Nephron (organoid): ENCODE measurements around the gene KRTAP9-8.
"Not testable (repeated sequence)": the region's sequence is repeated elsewhere in the genome, so short reads cannot be mapped to it uniquely, and the experiment has no call there.

Experiments
- H3K27ac Mint-ChIP-seq, 3 experiments: 2 replicates each; pipeline ENCODE4 v1.8.0; 2020; ENCODE audit warnings: mixed read lengths in 3 of 3, mild to moderate bottlenecking in 2 of 3, moderate library complexity in 1 of 3
- H3K27me3 Mint-ChIP-seq: 2 replicates; pipeline ENCODE4 v1.8.0; 2021; ENCODE audit warnings: low read depth, mild to moderate bottlenecking, moderate library complexity, mixed read lengths
- H3K36me3 Mint-ChIP-seq: 2 replicates; pipeline ENCODE4 v1.8.0; 2020; ENCODE audit warnings: low read depth, mixed read lengths
- H3K4me1 Mint-ChIP-seq: 2 replicates; pipeline ENCODE4 v1.8.0; 2020; ENCODE audit warnings: mixed read lengths
- H3K4me3 Mint-ChIP-seq, 3 experiments: 2 replicates each; pipeline ENCODE4 v1.8.0; 2020; ENCODE audit warnings: mild to moderate bottlenecking in 3 of 3, mixed read lengths in 3 of 3, moderate library complexity in 2 of 3
- H3K9me3 Mint-ChIP-seq: 2 replicates; pipeline ENCODE4 v1.8.0; 2020; ENCODE audit warnings: mixed read lengths
- TF ChIP-seq, protein P1 (sequence below), 3 experiments: fragments of 200-600 bp; sonication (generic); IDR thresholded peaks; one replicate each; pipeline ENCODE4 v1.5.0; 2021; ENCODE audit warnings: antibody characterized with exemption in 3 of 3; ENCODE audit not compliant: unreplicated experiment in 3 of 3

The KRTAP9-8 gene, protein sequence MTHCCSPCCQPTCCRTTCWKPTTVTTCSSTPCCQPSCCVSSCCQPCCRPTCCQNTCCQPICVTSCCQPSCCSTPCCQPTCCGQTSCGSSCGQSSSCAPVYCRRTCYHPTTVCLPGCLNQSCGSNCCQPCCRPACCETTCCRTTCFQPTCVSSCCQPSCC

DNA sequence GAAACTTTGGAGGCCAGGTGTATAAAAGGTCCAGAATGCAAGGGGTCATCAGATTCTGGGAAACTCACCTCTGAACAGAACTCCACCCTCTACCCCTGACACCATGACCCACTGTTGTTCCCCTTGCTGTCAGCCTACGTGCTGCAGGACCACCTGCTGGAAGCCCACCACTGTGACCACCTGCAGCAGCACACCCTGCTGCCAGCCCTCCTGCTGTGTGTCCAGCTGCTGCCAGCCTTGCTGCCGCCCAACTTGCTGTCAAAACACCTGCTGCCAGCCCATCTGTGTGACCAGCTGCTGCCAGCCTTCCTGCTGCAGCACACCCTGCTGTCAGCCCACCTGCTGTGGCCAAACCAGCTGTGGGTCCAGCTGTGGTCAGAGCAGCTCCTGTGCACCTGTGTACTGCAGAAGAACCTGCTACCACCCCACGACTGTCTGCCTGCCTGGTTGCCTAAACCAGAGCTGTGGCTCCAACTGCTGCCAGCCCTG is at the start of gene KRTAP9-8:
KRTAP9-8 (plus strand) TSS at position 51 of the 489 bp plus-strand sequence; CDS start at position 104, 53 bp downstream.
- not testable (repeated sequence) for H3K4me1 Mint-ChIP-seq, H3K27ac Mint-ChIP-seq, H3K36me3 Mint-ChIP-seq, H3K4me3 Mint-ChIP-seq
- Mint-ChIP-seq H3K27me3 (peaks cover 34% of the 10 kb centered on the region), H3K9me3 (peaks cover 14% of the 10 kb centered on the region)

DNA sequence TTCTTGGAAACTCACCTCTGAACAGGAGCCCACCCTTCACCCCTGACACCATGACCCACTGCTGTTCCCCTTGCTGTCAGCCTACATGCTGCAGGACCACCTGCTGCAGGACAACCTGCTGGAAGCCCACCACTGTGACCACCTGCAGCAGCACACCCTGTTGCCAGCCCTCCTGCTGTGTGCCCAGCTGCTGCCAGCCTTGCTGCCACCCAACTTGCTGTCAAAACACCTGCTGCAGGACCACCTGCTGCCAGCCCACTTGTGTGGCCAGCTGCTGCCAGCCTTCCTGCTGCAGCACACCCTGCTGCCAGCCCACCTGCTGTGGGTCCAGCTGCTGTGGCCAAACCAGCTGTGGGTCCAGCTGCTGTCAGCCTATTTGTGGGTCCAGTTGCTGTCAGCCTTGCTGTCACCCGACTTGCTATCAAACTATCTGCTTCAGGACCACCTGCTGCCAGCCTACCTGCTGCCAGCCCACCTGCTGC is 47.9 kb upstream of the KRTAP9-8 start, which contains the start of gene KRTAP9-1:
KRTAP9-1 (plus strand) TSS at position 51 of the 482 bp plus-strand sequence; CDS start at position 51, 0 bp downstream.
- peaks cover 13% of the 10 kb centered on the region for H3K27me3 Mint-ChIP-seq
- H3K4me3 Mint-ChIP-seq, H3K27ac Mint-ChIP-seq, H3K4me1 Mint-ChIP-seq, H3K36me3 Mint-ChIP-seq, H3K9me3 Mint-ChIP-seq: not testable (repeated sequence)

DNA sequence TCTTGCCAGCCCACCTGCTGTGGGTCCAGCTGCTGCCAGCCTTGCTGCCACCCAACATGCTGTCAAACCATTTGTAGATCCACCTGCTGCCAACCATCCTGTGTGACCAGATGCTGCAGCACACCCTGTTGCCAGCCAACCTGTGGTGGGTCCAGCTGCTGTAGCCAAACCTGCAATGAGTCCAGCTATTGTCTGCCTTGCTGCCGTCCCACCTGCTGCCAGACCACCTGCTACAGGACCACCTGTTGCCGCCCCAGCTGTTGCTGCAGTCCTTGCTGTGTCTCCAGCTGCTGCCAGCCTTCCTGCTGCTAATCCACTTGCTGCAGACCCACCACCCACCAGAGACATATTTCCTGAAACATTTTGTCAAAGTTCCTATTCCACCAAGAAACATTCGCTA is 47.5 kb upstream of the KRTAP9-8 start:
- peaks cover 13% of the 10 kb centered on the region for H3K27me3 Mint-ChIP-seq
- H3K27ac Mint-ChIP-seq = no peak overlapping the region
- peaks cover 2% of the 10 kb centered on the region for H3K9me3 Mint-ChIP-seq
- H3K4me1 Mint-ChIP-seq = no peaks in the 10 kb centered on the region
- TF ChIP-seq, protein P1, sequence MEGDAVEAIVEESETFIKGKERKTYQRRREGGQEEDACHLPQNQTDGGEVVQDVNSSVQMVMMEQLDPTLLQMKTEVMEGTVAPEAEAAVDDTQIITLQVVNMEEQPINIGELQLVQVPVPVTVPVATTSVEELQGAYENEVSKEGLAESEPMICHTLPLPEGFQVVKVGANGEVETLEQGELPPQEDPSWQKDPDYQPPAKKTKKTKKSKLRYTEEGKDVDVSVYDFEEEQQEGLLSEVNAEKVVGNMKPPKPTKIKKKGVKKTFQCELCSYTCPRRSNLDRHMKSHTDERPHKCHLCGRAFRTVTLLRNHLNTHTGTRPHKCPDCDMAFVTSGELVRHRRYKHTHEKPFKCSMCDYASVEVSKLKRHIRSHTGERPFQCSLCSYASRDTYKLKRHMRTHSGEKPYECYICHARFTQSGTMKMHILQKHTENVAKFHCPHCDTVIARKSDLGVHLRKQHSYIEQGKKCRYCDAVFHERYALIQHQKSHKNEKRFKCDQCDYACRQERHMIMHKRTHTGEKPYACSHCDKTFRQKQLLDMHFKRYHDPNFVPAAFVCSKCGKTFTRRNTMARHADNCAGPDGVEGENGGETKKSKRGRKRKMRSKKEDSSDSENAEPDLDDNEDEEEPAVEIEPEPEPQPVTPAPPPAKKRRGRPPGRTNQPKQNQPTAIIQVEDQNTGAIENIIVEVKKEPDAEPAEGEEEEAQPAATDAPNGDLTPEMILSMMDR (IDR thresholded peaks at IDR 0.05; ENCODE audit: unreplicated experiment in 3 of 3) = no peak
- H3K36me3 Mint-ChIP-seq = no peaks in the 10 kb centered on the region
- no peak overlapping the region for H3K4me3 Mint-ChIP-seq

DNA sequence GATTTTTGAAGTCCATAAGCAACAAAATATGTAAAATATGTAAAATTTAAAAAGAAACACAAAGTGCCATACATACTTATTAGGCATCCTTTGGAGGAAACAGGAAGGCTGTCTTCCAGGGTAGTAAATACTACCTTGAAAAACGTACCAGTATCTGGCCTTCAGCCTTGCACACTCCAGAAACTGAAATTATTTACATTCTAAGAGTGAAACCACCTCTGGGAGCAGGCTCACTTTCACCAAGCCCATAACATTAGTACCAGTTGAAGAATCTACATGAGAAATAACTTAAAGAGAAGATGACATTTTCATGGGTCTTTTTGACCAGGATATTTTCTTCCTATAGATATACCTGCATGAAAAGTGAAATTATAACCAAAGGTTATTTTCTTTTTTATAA is 41.7 kb upstream of the KRTAP9-8 start:
- H3K4me3 Mint-ChIP-seq = no peak overlapping the region
- H3K9me3 Mint-ChIP-seq = peaks cover 12% of the 10 kb centered on the region
- peaks cover 4% of the 10 kb centered on the region for H3K27me3 Mint-ChIP-seq
- H3K4me1 Mint-ChIP-seq = no peaks in the 10 kb centered on the region
- no peak overlapping the region for H3K27ac Mint-ChIP-seq
- H3K36me3 Mint-ChIP-seq = no peaks in the 10 kb centered on the region
- TF ChIP-seq, protein P1 (IDR thresholded peaks at IDR 0.05; ENCODE audit: unreplicated experiment in 3 of 3) = no peak

DNA sequence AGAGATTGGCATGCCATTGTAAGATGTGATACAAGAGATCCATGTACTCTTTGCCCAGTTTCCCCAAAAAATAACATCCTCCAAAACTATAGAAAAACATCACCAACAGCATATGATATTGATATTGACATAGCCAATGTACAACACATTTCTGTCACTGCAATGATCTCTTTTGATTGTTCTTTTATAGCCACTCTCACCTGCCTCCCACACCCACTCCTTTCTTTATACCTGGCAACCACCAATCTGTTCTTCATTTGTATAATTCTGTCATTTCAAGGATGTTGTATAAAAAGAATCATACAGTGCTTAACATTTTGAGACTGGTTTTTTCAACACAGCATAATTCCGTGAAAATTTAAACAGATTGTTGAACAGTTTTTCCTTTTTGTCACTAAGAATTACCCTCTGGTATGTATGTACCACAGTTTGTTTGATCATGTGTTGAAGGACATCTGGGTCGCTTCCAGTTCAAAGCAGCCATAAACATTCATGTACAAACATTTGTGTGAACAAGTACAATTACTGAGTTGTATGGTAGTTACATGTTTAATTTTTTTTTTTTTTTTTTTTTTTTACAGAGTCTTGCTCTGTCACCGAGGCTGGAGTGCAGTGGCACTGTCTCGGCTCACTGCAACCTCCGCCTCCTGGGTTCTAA is 38.2 kb upstream of the KRTAP9-8 start:
- Mint-ChIP-seq H3K4me3 (no peak overlapping the region), H3K4me1 (no peaks in the 10 kb centered on the region)

DNA sequence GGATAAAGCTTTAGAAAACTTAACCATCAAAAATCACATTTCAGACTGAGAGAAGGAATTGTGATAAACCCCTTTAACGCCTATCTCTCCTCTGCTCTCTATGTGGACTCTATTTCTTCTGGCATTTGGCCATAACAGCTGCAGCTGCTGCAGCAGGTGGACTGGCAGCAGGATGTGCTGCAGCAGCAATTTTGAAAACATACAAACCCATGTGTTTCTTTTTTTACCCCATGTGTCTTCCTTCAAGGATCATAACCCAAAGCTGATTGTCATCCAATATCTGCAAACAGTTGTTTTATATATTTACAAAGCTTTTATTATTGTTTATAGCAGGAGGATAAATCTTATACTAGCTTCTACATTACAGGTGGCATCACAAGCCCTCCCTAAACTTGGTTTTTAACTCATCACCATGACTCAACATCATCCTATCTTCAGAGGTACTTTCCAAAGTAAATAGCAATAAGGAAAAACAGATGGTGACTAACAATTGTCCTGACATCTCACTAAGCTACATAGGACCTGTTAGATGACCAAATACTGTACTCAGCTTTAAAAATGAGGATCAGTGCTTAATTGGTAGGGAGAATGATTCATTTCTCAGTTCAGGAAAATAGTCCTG is 25.8 kb upstream of the KRTAP9-8 start:
- H3K4me3 Mint-ChIP-seq = no peak overlapping the region

More for the DNA sequence above, 38.2 kb upstream of the KRTAP9-8 start:
- Mint-ChIP-seq H3K27me3 (peaks cover 4% of the 10 kb centered on the region), H3K27ac (no peak overlapping the region), H3K9me3 (peaks cover 10% of the 10 kb centered on the region), H3K36me3 (no peaks in the 10 kb centered on the region)
- TF ChIP-seq, protein P1 (IDR thresholded peaks at IDR 0.05; ENCODE audit: unreplicated experiment in 3 of 3) = no peak

More for the DNA sequence above, 25.8 kb upstream of the KRTAP9-8 start:
- Mint-ChIP-seq H3K36me3 (no peaks in the 10 kb centered on the region), H3K9me3 (peaks cover 14% of the 10 kb centered on the region), H3K4me1 (peaks cover 6% of the 10 kb centered on the region), H3K27ac (no peak overlapping the region), H3K27me3 (peaks cover 20% of the 10 kb centered on the region)
- TF ChIP-seq, protein P1 (IDR thresholded peaks at IDR 0.05; ENCODE audit: unreplicated experiment in 3 of 3) = no peak
